CD14-positive monocyte (primary cell): Measurements from ENCODE around the gene KDM4C. TPM values are rescaled to one million over a fixed set of nuclear protein-coding genes. Genes with fewer than 3 reads are reported as not detected.

Experiments used
- DNase-seq, 3 donors: peaks; one replicate each; pipeline ENCODE4 v3.0.0-alpha.2; 2011 to 2022
- H2AFZ ChIP-seq: 2 replicates; pipeline ENCODE4 v1.6.0; 2012; ENCODE audit warnings: mild to moderate bottlenecking, low read depth, low read length, inconsistent platforms; ENCODE audit not compliant: insufficient read depth, poor library complexity, severe bottlenecking
- H3K27ac ChIP-seq, 2 donors: 1 replicate in 1 of 2; 2 replicates in 1 of 2; pipeline ENCODE4 v1.5.1; 2012 to 2013; ENCODE audit warnings: low read length in 2 of 2, control low read depth in 1 of 2, inconsistent platforms in 1 of 2, low read depth in 1 of 2, mild to moderate bottlenecking in 1 of 2
- H3K27me3 ChIP-seq, 2 donors: one replicate each; pipeline versions ENCODE4 v1.6.0 to v1.6.1; 2011 to 2013; ENCODE audit warnings: low read length in 2 of 2; ENCODE audit not compliant: control insufficient read depth in 2 of 2, insufficient read depth in 2 of 2
- H3K36me3 ChIP-seq, 2 donors: replicated peaks in 1 of 2; 1 replicate in 1 of 2; 2 replicates in 1 of 2; pipeline versions ENCODE4 v1.5.1 to v1.6.1; 2012 to 2013; ENCODE audit warnings: low read length in 2 of 2, control low read depth in 1 of 2, inconsistent platforms in 1 of 2, mild to moderate bottlenecking in 1 of 2; ENCODE audit not compliant: insufficient read depth in 2 of 2, control insufficient read depth in 1 of 2
- H3K4me1 ChIP-seq, 2 donors: 1 replicate in 1 of 2; 2 replicates in 1 of 2; pipeline versions ENCODE4 v1.5.1 to v1.6.1; 2012 to 2013; ENCODE audit warnings: low read length in 2 of 2, control low read depth in 1 of 2, inconsistent platforms in 1 of 2, mild to moderate bottlenecking in 1 of 2, moderate library complexity in 1 of 2; ENCODE audit not compliant: insufficient read depth in 2 of 2, control insufficient read depth in 1 of 2
- H3K4me2 ChIP-seq: replicated peaks from 2 replicates; pipeline ENCODE3; 2012; ENCODE audit warnings: low read length, moderate library complexity, mild to moderate bottlenecking; ENCODE audit not compliant: poor library complexity, severe bottlenecking; ENCODE audit errors: extremely low read depth
- H3K4me3 ChIP-seq, 3 experiments: fragments of 200-600 bp in 1 of 3; sonication (generic) in 1 of 3; replicated peaks in 1 of 3; 1 replicate in 2 of 3; 2 replicates in 1 of 3; pipeline ENCODE4 v1.5.1; 2011 to 2013; ENCODE audit warnings: low read length in 3 of 3, mild to moderate bottlenecking in 3 of 3, control low read depth in 2 of 3, low read depth in 2 of 3, inconsistent platforms in 1 of 3, moderate library complexity in 1 of 3
- H3K79me2 ChIP-seq: 2 replicates; pipeline ENCODE4 v1.6.0; 2012; ENCODE audit warnings: mild to moderate bottlenecking, control low read depth, inconsistent platforms, low read length, moderate library complexity; ENCODE audit not compliant: insufficient read depth
- H3K9ac ChIP-seq: 2 replicates; pipeline ENCODE4 v1.6.0; 2017; ENCODE audit warnings: low read length, mild to moderate bottlenecking; ENCODE audit not compliant: insufficient read depth, poor library complexity, severe bottlenecking
- H3K9me3 ChIP-seq, 2 donors: replicated peaks in 1 of 2; 1 replicate in 1 of 2; 2 replicates in 1 of 2; pipeline versions ENCODE4 v1.5.1 to v1.6.1; 2012 to 2013; ENCODE audit warnings: low read length in 2 of 2, control low read depth in 1 of 2; ENCODE audit not compliant: control insufficient read depth in 1 of 2, insufficient read depth in 1 of 2
- H4K20me1 ChIP-seq: 2 replicates; pipeline ENCODE4 v1.6.0; 2012; ENCODE audit warnings: mild to moderate bottlenecking, low read length, control low read depth, moderate library complexity; ENCODE audit not compliant: insufficient read depth
- H3K27ac Mint-ChIP-seq, 7 donors: one replicate each; pipeline ENCODE4 v1.8.0; 2020; ENCODE audit warnings: mild to moderate bottlenecking in 7 of 7, mixed read lengths in 7 of 7, moderate library complexity in 6 of 7, inconsistent platforms in 2 of 7
- H3K27me3 Mint-ChIP-seq, 3 donors: one replicate each; pipeline ENCODE4 v1.8.0; 2021 to 2022; ENCODE audit warnings: low read depth in 3 of 3, mild to moderate bottlenecking in 3 of 3, mixed read lengths in 3 of 3, moderate library complexity in 3 of 3, inconsistent platforms in 1 of 3
- H3K36me3 Mint-ChIP-seq, 2 donors: one replicate each; pipeline ENCODE4 v1.8.0; 2020; ENCODE audit warnings: mixed read lengths in 2 of 2, inconsistent platforms in 1 of 2, mild to moderate bottlenecking in 1 of 2
- H3K4me1 Mint-ChIP-seq: one replicate; pipeline ENCODE4 v1.8.0; 2020; ENCODE audit warnings: mild to moderate bottlenecking, mixed read lengths
- H3K4me3 Mint-ChIP-seq, 2 donors: one replicate each; pipeline ENCODE4 v1.8.0; 2020; ENCODE audit warnings: mild to moderate bottlenecking in 2 of 2, mixed read lengths in 2 of 2, moderate library complexity in 1 of 2
- H3K9me3 Mint-ChIP-seq, 7 donors: one replicate each; pipeline ENCODE4 v1.8.0; 2020 to 2022; ENCODE audit warnings: mixed read lengths in 7 of 7, mild to moderate bottlenecking in 6 of 7, moderate library complexity in 6 of 7, inconsistent platforms in 2 of 7
- WGBS: methylation state at CpG from one replicate; pipeline ENCODE4 v1.1.5; 2013; ENCODE audit warnings: missing lambda C conversion rate; ENCODE audit not compliant: insufficient coverage; 5-methylcytosine and 5-hydroxymethylcytosine counted together
- intact Hi-C, 2 donors: fragments of 100-400 bp; cut with micrococcal nuclease; formaldehyde crosslinking; loops; one replicate each; pipeline versions ENCODE4 v1.15.0 to v1.15.1; 2023
- polyA plus RNA-seq, 3 donors: library from polyadenylated mRNA; depleted of rRNA in 1 of 3; unstranded in 2 of 3; stranded (reverse) in 1 of 3; fragments of 300-500 nt in 2 of 3; fragments of >200 nt in 1 of 3; fragmentation: Illumina TruSeq in 2 of 3; gene quantifications; 1 replicate in 2 of 3; 2 replicates in 1 of 3; pipeline ENCODE4 v1.2.3, GENCODE V29; 2012 to 2021
- TF ChIP-seq, protein P1 (sequence below): fragments of 200-600 bp; IDR thresholded peaks from one replicate; pipeline ENCODE4 v1.8.0; 2022; ENCODE audit warnings: antibody characterized with exemption, mild to moderate bottlenecking

KDM4C gene
- polyA plus RNA-seq, 3 donors, result 15.2 to 36.2 (median 17.1) TPM

DNA sequence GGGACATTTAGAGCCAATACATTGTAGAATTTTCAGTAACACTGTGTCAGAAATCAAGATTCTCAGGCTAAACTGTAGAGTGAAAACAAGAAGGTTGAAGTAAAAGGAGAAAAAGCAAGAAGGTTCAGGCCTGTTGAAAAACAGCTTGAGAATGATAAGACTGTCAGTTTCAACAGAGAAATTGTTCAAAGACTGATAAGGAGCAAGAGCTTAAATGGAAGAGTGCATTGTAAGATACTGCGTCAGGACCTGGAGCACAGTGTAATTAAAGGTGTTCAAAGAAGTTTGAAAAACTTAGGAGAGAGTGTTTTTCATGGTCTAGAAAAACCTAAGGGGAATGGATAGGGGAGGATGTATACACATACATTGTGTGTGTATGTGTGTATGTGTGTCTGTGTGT lies 408.3 kb downstream of the KDM4C start:
- H3K4me2 ChIP-seq, result no peak overlapping the region
- H3K27me3 Mint-ChIP-seq, result no peaks in the 10 kb centered on the region
- H4K20me1 ChIP-seq, result no peaks in the 10 kb centered on the region
- WGBS, result 100% methylated on average over 1 of the region's 1 CpG
- H3K27ac Mint-ChIP-seq, result no peak overlapping the region
- no peaks in the 10 kb centered on the region for H3K4me1 ChIP-seq
- peaks cover 30 to 53% of the 10 kb centered on the region in 2 donors for H3K36me3 ChIP-seq
- no peaks in the 10 kb centered on the region for H3K79me2 ChIP-seq
- no peaks in the 10 kb centered on the region for H3K9me3 ChIP-seq
- no peak for DNase-seq
- H3K9ac ChIP-seq, result no peak overlapping the region
- H3K4me3 Mint-ChIP-seq, result no peak overlapping the region
- no peaks in the 10 kb centered on the region for H3K9me3 Mint-ChIP-seq
- no peak overlapping the region for H2AFZ ChIP-seq
- no peak overlapping the region for H3K4me3 ChIP-seq
- TF ChIP-seq, protein P1, sequence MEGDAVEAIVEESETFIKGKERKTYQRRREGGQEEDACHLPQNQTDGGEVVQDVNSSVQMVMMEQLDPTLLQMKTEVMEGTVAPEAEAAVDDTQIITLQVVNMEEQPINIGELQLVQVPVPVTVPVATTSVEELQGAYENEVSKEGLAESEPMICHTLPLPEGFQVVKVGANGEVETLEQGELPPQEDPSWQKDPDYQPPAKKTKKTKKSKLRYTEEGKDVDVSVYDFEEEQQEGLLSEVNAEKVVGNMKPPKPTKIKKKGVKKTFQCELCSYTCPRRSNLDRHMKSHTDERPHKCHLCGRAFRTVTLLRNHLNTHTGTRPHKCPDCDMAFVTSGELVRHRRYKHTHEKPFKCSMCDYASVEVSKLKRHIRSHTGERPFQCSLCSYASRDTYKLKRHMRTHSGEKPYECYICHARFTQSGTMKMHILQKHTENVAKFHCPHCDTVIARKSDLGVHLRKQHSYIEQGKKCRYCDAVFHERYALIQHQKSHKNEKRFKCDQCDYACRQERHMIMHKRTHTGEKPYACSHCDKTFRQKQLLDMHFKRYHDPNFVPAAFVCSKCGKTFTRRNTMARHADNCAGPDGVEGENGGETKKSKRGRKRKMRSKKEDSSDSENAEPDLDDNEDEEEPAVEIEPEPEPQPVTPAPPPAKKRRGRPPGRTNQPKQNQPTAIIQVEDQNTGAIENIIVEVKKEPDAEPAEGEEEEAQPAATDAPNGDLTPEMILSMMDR, result no peak
- peaks cover 33 to 49% of the 10 kb centered on the region in 2 donors for H3K36me3 Mint-ChIP-seq
- no peak overlapping the region for H3K27ac ChIP-seq
- H3K4me1 Mint-ChIP-seq, result no peaks in the 10 kb centered on the region
- intact Hi-C loops, result no loop called here
- H3K27me3 ChIP-seq, result no peaks in the 10 kb centered on the region

DNA sequence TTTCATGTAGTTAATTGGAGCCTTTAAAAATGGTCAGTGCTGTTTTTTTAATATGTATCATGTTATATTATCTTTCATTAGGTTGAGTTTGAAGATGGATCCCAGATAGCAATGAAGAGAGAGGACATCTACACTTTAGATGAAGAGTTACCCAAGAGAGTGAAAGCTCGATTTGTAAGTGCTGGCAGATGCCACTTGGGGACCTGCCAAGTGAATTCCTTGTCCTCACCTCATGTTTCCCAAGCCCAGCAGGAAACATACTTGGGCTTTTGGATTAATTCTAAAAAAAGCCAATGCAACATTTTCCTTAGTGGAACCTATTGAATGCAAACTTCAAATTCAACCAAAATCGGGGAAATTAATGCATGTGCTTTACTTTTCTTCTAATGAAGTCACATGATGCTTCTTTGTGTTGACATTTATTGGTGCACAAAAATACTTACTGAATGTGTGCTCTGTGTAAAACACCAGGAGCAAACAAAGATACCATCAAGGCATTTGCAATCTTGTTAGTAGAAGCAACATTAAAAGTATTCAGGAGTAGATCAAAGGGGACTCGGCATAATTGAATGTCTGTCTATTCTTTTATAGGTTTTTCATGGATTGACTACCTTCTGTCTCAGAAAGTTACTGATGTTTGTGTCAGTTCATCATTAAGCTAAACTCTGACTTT lies 412.1 kb downstream of the KDM4C start:
- no peak overlapping the region for H2AFZ ChIP-seq
- H3K4me3 ChIP-seq, result no peak overlapping the region
- H3K27me3 ChIP-seq, result no peaks in the 10 kb centered on the region
- WGBS, result no CpG with 5 or more reads among the region's 3 CpGs
- intact Hi-C loops, result no loop called here
- peaks cover 42 to 73% of the 10 kb centered on the region in 2 donors for H3K36me3 ChIP-seq
- no peaks in the 10 kb centered on the region for H3K9me3 ChIP-seq
- H3K79me2 ChIP-seq, result no peaks in the 10 kb centered on the region
- H3K4me2 ChIP-seq, result no peak overlapping the region
- no peak overlapping the region for H3K9ac ChIP-seq
- Mint-ChIP-seq H3K27me3 (no peaks in the 10 kb centered on the region), H3K27ac (no peak overlapping the region), H3K4me3 (no peak overlapping the region), H3K9me3 (no peaks in the 10 kb centered on the region), H3K36me3 (peaks cover 66 to 70% of the 10 kb centered on the region in 2 donors), H3K4me1 (peaks cover 7% of the 10 kb centered on the region)
- H3K27ac ChIP-seq, result no peak overlapping the region
- no peaks in the 10 kb centered on the region for H4K20me1 ChIP-seq
- H3K4me1 ChIP-seq, result no peaks in the 10 kb centered on the region
- no peak for DNase-seq
- TF ChIP-seq, protein P1, result no peak
